ENCODE data around the gene KLHL29.
"Not testable (repeated sequence)": the region's sequence is repeated elsewhere in the genome, so short reads cannot be mapped to it uniquely, and the experiment has no call there.

Gene KLHL29

DNA sequence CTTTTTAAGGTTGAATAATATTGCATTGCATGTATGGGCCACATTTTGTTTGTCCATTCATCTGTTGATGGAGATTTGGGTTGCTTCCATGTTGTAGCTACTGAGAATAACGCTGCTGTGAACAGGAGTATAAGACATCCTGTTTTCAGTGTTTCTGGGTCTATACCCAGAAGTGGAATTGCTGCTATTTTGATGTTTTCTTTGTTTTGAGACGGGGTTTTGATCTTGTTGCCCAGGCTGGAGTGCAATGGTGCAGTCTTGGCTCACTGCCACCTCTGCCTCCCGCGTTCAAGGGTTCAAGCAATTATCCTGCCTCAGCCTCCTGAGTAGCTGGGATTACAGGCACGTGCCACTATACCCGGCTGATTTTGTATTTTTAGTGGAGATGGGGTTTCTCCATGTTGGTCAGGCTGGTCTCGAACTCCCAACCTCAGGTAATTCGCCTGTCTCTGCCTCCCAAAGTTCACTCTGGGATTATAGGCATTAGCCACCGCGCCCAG, 6.3 kb downstream of the KLHL29 start:
- not testable (repeated sequence) for H3K4me3 Mint-ChIP-seq; H3K4me1 Mint-ChIP-seq; H3K9me3 Mint-ChIP-seq; ATAC-seq (replicated peaks); DNase-seq; H3K27ac Mint-ChIP-seq; H3K36me3 Mint-ChIP-seq
- H3K27me3 Mint-ChIP-seq: peaks cover 59 to 75% of the 10 kb centered on the region in 2 donors

DNA sequence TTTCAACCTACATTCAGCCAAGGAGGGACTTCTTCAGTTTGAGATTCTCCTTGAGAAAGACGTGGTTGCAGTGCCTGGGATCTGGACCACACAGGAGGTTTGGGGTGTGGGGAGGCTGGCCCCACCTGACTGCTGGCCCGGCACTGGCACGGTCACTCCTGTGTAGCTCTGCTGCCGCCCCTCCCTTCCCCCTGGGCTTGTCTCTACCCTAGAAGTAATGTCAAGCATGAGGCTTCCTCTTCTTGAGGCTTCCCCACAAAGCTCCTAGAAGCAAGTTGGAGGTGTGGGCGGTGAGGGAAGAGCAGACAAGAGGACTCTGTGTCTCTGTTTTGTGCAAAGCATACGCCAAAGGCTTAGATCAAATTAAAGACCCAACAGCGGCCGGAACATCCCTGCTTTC, 8.7 kb downstream of the KLHL29 start:
- Mint-ChIP-seq H3K36me3 (no peaks in the 10 kb centered on the region), H3K4me3 (no peak overlapping the region), H3K27ac (no peak overlapping the region), H3K9me3 (no peaks in the 10 kb centered on the region), H3K27me3 (peaks cover 48 to 66% of the 10 kb centered on the region in 2 donors), H3K4me1 (no peaks in the 10 kb centered on the region)
- DNase-seq (no peak), ATAC-seq (replicated peaks) (no peak)

DNA sequence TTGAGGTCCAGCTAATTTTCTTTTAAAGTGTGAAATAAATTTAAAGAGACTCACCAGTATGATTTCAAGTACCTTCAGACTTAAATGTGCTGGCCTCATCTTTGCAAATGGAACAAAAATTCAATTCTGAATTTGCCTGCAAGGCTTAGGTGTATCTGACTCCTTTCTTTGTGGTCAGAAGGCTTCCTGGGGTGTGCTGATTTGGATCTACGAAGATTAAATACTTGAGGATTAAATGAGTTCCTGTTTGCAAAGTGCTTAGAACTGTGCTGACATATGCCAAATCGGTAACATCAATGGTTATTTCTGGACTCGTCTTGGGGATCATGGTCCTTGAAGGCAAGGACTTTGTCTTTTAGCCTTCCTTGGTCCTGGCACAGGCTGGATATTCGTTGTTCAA, 9.7 kb downstream of the KLHL29 start:
- Mint-ChIP-seq H3K9me3 (no peaks in the 10 kb centered on the region), H3K27ac (no peak overlapping the region), H3K4me1 (peaks cover 0 to 2% of the 10 kb centered on the region in 2 donors), H3K36me3 (no peaks in the 10 kb centered on the region), H3K27me3 (peaks cover 39 to 59% of the 10 kb centered on the region in 2 donors), H3K4me3 (no peak overlapping the region)
- DNase-seq: no peak
- ATAC-seq (replicated peaks): no peak

DNA sequence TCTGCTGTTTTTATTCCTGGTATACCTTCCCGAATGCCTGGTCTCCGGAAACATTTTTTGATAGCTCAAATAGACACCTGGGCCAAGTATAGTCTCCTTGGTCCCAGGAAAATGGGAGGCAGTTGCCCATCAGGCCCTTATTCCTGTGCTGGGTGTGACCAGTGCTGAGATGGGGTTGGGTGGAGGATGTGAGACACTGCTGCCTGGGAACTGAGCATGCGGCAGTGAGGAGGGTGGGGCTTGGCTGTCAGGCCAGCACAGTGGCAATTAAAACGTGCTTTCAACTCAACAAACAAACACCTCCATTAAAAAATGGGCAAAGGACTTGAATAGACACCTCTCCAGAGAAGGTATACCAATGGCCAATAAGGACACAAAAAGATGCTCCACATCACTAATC, 12.5 kb downstream of the KLHL29 start:
- H3K36me3 Mint-ChIP-seq: no peaks in the 10 kb centered on the region
- ATAC-seq (replicated peaks) (no peak), DNase-seq (no peak)
- H3K9me3 Mint-ChIP-seq: no peaks in the 10 kb centered on the region
- peaks cover 0 to 2% of the 10 kb centered on the region in 2 donors for H3K4me1 Mint-ChIP-seq
- no peak overlapping the region for H3K4me3 Mint-ChIP-seq
- peaks cover 28 to 40% of the 10 kb centered on the region in 2 donors for H3K27me3 Mint-ChIP-seq
- H3K27ac Mint-ChIP-seq: no peak overlapping the region

DNA sequence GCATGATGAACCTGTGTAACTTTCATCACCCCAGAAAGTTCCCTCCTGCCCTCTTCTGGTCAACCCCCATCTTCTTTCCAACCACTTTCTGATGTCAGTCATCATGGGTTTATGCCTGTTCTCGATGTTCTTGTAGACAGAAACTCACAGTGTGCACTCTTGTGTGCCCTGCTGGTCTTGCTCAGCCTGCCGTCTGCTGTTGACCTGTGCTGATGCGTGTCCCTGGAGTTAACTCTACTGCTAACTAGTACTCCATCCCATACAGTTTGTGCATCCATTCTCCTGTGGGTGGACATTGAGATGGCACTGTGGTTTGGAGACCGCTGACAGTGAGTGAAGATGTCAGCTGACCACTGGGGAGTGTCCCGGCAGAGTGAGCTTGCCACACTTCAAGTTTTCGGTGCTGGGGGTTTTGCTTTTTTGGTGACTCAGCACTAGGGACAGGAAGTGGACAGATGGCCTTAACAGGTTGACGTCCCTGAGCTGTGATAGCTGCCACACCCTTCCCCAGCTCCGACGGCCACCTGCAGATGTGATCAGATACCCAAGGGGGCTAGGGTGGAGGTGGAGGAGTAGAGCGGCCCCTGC, 14.8 kb downstream of the KLHL29 start:
- Mint-ChIP-seq H3K27me3 (peaks cover 12 to 21% of the 10 kb centered on the region in 2 donors), H3K36me3 (no peaks in the 10 kb centered on the region), H3K27ac (no peak overlapping the region), H3K4me1 (peaks cover 9 to 15% of the 10 kb centered on the region in 2 donors), H3K9me3 (no peaks in the 10 kb centered on the region), H3K4me3 (no peak overlapping the region)
- DNase-seq: no peak
- peak; percentile 35 to 57 for ATAC-seq (replicated peaks)

DNA sequence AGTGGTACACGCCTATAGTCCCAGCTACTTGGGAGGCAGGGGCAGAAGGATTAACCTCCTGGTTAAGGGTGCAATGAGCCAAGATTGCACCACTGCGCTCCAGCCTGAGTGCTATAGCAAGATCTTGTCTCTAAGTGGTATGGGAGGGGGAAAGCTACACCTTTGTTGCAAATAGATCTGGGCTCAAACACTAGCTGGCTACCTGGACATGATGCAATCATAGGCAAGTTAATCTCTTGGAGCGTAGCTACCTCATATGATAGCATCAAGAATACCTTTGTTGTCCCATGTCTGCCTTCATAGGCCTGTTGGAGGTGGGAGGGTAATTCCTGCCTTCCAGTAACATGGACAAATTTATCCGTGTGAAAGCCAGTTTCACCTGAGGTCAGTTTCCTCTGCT, 15.7 kb downstream of the KLHL29 start:
- no peaks in the 10 kb centered on the region for H3K36me3 Mint-ChIP-seq

DNA sequence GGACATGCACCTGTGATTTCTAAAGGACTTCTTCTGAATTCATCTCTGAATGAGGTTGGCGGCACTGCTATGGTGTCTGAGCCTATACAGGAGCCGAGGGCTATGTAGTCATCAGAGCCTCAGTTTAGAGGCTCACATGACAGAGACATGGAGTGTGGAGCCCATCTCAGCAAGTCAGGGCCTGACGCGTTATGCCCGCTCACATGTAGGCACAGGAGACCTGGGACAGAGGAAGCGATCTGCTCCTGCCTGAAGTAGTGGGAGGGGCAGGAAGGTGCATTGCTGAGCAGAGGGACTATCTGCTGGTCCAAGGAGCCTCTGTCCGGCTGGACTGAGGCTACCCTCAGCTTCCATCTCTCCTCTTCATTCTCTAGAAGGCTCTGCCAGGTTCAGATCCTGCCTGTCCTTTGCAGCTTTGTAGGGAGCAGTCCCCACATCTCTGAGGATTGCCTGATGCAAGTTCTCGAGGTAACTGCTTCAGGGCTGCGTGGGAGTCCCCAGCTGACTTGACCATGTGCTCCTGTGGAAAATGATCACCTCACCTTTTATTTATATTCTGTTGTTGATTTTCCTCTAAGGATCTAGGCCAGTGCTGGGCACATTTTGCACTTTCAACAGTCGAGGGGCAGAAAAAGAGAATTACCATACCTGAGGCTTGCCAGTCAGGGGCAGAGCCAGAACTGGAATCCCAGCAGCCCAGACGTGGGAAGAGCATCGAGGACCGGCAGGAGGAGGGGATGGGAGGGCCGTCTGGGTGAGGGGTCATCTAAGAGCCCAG, 16.6 kb downstream of the KLHL29 start:
- Mint-ChIP-seq H3K9me3 (no peaks in the 10 kb centered on the region), H3K4me3 (no peak overlapping the region), H3K27ac (no peak overlapping the region), H3K4me1 (peaks cover 10 to 16% of the 10 kb centered on the region in 2 donors), H3K36me3 (no peaks in the 10 kb centered on the region), H3K27me3 (peaks cover 0 to 11% of the 10 kb centered on the region in 2 donors)
- no peak for ATAC-seq (replicated peaks)
- DNase-seq: no peak

More for the DNA sequence above, 15.7 kb downstream of the KLHL29 start:
- Mint-ChIP-seq H3K27ac (no peak overlapping the region), H3K27me3 (peaks cover 6 to 20% of the 10 kb centered on the region in 2 donors), H3K4me3 (no peak overlapping the region), H3K9me3 (no peaks in the 10 kb centered on the region), H3K4me1 (peaks cover 10 to 16% of the 10 kb centered on the region in 2 donors)
- no peak for ATAC-seq (replicated peaks)
- no peak for DNase-seq

DNA sequence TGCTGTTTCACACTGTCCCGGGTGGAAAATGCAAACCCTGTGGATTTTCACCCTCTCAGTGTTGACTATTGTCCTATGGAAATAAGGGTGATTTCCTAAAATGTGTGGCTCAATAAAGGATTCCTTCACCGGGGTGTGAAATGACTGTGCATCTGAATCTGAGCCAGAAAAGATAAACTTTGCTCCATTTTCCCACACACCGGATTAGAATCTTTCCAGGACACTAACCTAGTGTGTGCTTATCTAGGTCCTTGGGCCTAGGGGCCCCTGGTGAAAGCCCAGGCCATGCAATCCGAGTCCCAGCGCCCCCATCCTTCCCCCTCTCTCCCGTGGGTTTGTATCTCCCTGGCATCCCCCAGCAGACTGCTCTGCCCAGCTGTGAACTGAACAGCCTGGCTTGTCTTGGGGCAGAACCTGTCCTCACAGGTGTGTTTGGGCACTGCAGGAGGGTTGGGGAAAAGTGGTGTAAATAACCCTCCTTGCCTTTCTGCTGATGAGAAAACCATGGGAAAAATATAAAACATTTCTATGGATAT, 17.3 kb downstream of the KLHL29 start:
- no peak for ATAC-seq (replicated peaks)
- Mint-ChIP-seq H3K9me3 (no peaks in the 10 kb centered on the region), H3K4me3 (no peak overlapping the region), H3K27ac (no peak overlapping the region), H3K36me3 (no peaks in the 10 kb centered on the region), H3K27me3 (peaks cover 0 to 6% of the 10 kb centered on the region in 2 donors), H3K4me1 (peaks cover 10 to 16% of the 10 kb centered on the region in 2 donors)
- DNase-seq: no peak

DNA sequence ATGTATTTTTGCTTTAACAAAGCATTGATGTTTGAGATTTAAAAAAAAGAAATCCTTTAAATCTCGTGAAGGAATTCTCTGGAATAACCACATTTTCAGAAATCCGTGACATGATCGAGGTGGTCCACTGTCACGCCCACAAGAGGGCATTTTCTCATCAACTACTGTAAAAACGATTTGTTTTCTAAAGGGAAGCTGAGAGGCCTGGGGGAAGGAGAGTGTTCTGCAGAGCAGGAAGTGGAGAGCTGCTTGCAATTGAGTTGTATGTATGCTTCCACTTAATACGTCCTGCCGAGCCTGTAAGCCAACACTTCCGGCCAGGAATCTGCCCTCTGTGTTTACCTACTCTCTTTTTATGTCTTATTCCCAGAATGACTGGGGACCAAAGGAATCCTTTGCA, 19.4 kb downstream of the KLHL29 start:
- H3K4me1 Mint-ChIP-seq: peaks cover 10 to 16% of the 10 kb centered on the region in 2 donors
- peak overlapping the region; percentile 21 to 39 for H3K4me3 Mint-ChIP-seq
- no peaks in the 10 kb centered on the region for H3K9me3 Mint-ChIP-seq
- H3K27me3 Mint-ChIP-seq: peaks cover 5% of the 10 kb centered on the region in 2 donors
- no peak overlapping the region for H3K27ac Mint-ChIP-seq
- no peak for DNase-seq
- peak; percentile 70 to 72 for ATAC-seq (replicated peaks)
- H3K36me3 Mint-ChIP-seq: no peaks in the 10 kb centered on the region

DNA sequence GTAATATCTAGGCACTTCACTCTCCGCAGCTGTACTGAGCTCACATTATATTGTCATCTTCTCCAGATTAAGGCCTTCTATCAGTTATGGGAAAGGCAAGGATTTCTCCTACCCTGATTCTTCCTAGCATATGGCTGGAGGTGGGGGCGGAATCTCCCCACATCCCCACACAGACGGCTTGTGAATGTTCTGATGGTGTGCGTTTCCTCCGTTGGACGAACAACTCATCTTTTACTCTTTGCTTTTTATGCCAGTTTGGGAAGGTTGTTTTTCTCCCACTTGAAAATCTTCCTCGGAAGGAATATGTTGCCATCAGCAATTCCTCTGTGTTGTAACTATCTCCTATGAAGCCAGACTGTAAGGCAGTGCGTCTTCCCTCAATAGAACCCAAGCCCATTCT, 24.3 kb downstream of the KLHL29 start:
- DNase-seq: no peak
- Mint-ChIP-seq H3K9me3 (no peaks in the 10 kb centered on the region), H3K36me3 (no peaks in the 10 kb centered on the region), H3K4me1 (peaks cover 3 to 6% of the 10 kb centered on the region in 2 donors), H3K27ac (no peak overlapping the region), H3K4me3 (no peak overlapping the region), H3K27me3 (peaks cover 20 to 28% of the 10 kb centered on the region in 2 donors)
- no peak for ATAC-seq (replicated peaks)

DNA sequence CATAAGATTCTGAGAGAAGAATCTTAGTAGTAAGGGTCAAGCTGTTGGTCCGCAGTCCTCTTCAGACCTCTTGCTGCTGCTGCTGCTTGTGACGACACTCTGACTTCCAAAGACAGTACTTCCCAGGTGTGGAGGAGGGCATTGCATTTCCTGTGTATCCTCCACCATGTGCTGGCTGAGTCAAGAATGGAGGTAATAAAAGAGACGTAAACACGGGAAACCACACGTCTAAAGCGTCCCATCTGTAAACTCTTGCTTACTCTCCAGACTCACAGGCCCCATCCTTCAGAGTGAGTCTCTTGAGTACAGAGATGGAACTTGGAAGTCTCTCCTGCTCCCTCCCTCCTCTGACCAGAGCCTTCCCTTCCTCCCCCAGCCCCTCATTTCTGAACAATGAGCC, 25.6 kb downstream of the KLHL29 start:
- Mint-ChIP-seq H3K4me1 (no peaks in the 10 kb centered on the region), H3K27ac (no peak overlapping the region), H3K4me3 (no peak overlapping the region), H3K27me3 (peaks cover 20 to 28% of the 10 kb centered on the region in 2 donors), H3K36me3 (no peaks in the 10 kb centered on the region), H3K9me3 (no peaks in the 10 kb centered on the region)
- ATAC-seq (replicated peaks) (no peak), DNase-seq (no peak)

DNA sequence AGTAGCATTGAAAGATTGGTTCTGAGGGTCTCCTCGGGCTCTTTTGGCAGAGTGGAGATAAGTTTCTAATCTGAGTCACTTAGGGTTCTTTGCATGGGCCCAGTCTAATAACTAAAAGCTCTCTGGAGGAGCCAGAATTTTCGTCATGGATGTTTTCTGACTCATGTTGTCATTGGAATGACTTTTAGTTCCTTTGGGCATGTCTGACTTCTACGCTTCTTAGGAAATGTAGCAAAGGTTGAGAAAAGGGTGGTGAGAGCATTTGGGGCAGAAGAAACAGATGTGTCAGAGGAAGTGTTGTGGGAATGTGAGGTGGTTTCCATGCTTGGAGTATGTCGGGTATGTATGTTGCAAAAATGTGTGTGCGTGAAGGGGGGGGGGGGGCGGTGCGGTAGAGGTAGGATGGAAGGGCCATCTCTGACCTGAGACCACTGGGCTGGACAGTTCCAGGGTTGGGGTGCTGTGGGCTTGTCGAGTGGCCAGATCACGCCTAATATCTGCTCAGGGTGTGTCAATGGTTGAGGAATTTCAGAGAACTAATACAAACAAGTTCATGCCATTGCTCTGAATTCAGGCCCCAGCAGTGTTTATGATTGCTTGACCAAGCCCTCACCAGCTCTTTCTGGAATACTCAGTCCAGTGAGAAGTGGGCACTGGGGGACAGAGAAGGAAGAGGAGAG, 26.9 kb downstream of the KLHL29 start:
- Mint-ChIP-seq H3K27me3 (peaks cover 20 to 28% of the 10 kb centered on the region in 2 donors), H3K27ac (no peak overlapping the region), H3K4me1 (no peaks in the 10 kb centered on the region), H3K9me3 (no peaks in the 10 kb centered on the region), H3K36me3 (no peaks in the 10 kb centered on the region), H3K4me3 (no peak overlapping the region)
- ATAC-seq (replicated peaks) (no peak), DNase-seq (no peak)

DNA sequence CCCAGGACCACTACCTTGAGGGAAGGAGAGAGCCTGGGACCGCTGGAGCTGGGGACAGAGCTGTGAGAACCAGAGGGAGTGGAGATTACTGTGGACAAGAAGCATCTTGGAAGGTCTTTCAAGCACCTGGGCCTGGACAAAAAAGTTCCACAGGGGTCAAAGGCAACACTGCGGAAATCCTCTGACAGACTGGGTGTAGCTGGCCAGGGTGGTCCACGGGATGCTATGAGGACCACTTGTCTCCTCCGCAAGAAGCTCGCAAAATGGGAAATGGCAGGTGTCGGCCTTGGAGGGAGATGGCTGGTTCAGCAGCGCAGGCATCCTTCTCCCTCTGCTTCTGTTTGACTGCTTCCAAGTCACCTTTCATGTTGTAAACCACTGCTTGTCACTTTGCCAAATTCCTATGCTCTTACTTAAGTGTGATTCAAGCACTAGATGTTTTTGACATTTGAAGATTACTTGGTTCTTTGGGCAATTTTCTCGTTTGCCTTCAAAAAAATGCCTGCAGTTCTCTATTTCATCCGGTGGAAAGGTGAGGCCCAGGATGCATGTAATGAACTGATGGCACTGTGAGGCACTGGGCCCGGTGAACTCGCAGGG, 27.7 kb downstream of the KLHL29 start:
- Mint-ChIP-seq H3K9me3 (no peaks in the 10 kb centered on the region), H3K4me1 (no peaks in the 10 kb centered on the region), H3K36me3 (no peaks in the 10 kb centered on the region), H3K4me3 (no peak overlapping the region), H3K27me3 (peaks cover 20 to 28% of the 10 kb centered on the region in 2 donors), H3K27ac (no peak overlapping the region)
- ATAC-seq (replicated peaks): no peak
- DNase-seq: no peak

DNA sequence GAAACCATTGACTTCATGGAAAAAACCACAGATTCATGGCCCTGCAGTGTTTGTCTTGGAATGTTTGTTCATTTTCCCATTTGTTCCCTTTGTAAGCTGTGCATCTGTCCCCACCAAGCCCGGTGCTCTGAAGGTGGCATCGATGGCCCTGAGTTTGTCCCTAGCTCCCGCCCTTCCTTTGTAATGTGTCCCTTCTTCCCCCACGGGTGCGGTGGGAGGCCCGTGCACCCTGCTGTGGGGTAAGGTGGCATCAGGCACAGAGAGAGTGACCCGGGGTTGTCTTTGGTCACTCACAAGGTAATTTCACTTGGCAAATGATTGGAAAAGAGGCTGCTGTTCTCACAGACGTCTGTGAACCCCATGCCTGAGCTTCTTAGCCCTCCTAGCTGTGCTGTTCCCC, 28.7 kb downstream of the KLHL29 start:
- Mint-ChIP-seq H3K9me3 (no peaks in the 10 kb centered on the region), H3K36me3 (no peaks in the 10 kb centered on the region), H3K4me3 (no peak overlapping the region), H3K27ac (no peak overlapping the region), H3K4me1 (no peaks in the 10 kb centered on the region), H3K27me3 (peaks cover 20 to 28% of the 10 kb centered on the region in 2 donors)
- ATAC-seq (replicated peaks): no peak
- no peak for DNase-seq

Data from stimulated activated naive B cell treated with anti-CD40 and anti-IgM and Interleukin-4, amounts not matched to agents 10 μg/mL and 1 μg/mL and 100 μg/mL, for 72 hours (primary cell).